Gastrocnemius medialis (tissue), 4 donors: ENCODE results near the gene GABRD.

ENCODE experiments used
- POLR2A ChIP-seq, 2 donors: fragments of 450-650 bp; IDR thresholded peaks; one replicate each; pipeline ENCODE4 v1.6.1; 2017; ENCODE audit warnings: antibody characterized with exemption in 2 of 2, mild to moderate bottlenecking in 2 of 2, moderate library complexity in 2 of 2
- TF ChIP-seq, protein P1 (sequence below), 5 experiments: fragments of 450-650 bp in 3 of 5; fragments of 200-600 bp in 2 of 5; sonication (generic) in 2 of 5; IDR thresholded peaks in 4 of 5; conservative IDR thresholded peaks in 1 of 5; 1 replicate in 4 of 5; 2 replicates in 1 of 5; pipeline ENCODE4 v1.5.1; 2016 to 2019; ENCODE audit warnings: antibody characterized with exemption in 5 of 5, mild to moderate bottlenecking in 3 of 5, moderate library complexity in 3 of 5

GRCh38 chr1:2044510-2045319 is 25.6 kb downstream of the GABRD start:
- TF ChIP-seq, protein P1, sequence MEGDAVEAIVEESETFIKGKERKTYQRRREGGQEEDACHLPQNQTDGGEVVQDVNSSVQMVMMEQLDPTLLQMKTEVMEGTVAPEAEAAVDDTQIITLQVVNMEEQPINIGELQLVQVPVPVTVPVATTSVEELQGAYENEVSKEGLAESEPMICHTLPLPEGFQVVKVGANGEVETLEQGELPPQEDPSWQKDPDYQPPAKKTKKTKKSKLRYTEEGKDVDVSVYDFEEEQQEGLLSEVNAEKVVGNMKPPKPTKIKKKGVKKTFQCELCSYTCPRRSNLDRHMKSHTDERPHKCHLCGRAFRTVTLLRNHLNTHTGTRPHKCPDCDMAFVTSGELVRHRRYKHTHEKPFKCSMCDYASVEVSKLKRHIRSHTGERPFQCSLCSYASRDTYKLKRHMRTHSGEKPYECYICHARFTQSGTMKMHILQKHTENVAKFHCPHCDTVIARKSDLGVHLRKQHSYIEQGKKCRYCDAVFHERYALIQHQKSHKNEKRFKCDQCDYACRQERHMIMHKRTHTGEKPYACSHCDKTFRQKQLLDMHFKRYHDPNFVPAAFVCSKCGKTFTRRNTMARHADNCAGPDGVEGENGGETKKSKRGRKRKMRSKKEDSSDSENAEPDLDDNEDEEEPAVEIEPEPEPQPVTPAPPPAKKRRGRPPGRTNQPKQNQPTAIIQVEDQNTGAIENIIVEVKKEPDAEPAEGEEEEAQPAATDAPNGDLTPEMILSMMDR (IDR thresholded peaks at IDR 0.05 in 4 of 5, conservative IDR thresholded peaks at IDR 0.05 in 1 of 5): peak; percentile 60 to 93 (median 84)
- TF ChIP-seq POLR2A (IDR thresholded peaks at IDR 0.05): no peak
